KOPT-K1 (cell line): ENCODE measurements around the gene CLEC18B.
"Not testable (repeated sequence)": the region's sequence is repeated elsewhere in the genome, so short reads cannot be mapped to it uniquely, and the experiment has no call there.

Source experiments
- H3K27ac ChIP-seq: fragments of 200-600 bp; sonication (generic); 2 replicates; pipeline ENCODE4 v1.5.1; 2016; ENCODE audit warnings: antibody characterized with exemption, mild to moderate bottlenecking, low read depth, low read length; ENCODE audit not compliant: poor library complexity, severe bottlenecking
- H3K36me3 ChIP-seq: fragments of 200-600 bp; sonication (generic); 2 replicates; pipeline ENCODE4 v1.5.1; 2017; ENCODE audit warnings: antibody characterized with exemption, mild to moderate bottlenecking, low read length, moderate library complexity; ENCODE audit not compliant: insufficient read depth
- H3K9me3 ChIP-seq: fragments of 200-600 bp; sonication (generic); 2 replicates; pipeline ENCODE4 v1.5.1; 2017; ENCODE audit warnings: antibody characterized with exemption, low read length, mild to moderate bottlenecking; ENCODE audit not compliant: insufficient read depth, poor library complexity, severe bottlenecking

CLEC18B gene

DNA sequence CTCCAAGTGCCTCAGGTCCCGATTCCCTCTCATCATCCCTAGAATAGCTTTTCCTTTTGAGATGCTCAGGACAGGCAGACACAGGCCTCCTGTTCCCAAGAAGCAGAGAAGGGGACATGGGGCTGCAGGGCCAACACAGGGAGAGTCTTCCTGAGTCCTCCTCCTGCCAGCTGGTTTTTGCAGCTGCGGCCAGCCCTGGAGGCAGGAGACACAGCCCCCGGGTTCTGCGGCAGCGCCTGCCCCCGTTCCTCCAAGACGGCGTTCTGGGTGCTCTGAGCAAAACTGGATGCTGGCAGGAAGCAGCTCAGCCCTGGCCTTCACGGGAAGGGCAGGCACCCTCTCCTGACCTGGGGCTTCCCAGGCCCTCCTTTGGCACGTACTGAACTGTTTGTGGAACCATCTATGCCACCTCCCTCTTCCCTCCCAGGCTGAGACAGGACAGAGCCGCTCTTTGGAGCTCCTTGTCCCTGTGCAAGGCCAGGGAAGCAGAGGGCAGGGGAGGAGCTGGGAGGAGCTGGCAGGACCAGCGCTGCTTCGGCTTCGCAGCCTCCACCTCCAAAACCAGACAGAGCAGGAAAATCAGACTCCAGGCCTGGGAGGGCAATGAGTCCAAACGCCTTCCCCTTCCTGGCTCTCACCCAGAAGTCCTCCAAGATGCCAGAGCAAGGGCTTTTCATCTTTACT, 22.9 kb downstream of the CLEC18B start:
- not testable (repeated sequence) for H3K27ac ChIP-seq, H3K36me3 ChIP-seq, H3K9me3 ChIP-seq

DNA sequence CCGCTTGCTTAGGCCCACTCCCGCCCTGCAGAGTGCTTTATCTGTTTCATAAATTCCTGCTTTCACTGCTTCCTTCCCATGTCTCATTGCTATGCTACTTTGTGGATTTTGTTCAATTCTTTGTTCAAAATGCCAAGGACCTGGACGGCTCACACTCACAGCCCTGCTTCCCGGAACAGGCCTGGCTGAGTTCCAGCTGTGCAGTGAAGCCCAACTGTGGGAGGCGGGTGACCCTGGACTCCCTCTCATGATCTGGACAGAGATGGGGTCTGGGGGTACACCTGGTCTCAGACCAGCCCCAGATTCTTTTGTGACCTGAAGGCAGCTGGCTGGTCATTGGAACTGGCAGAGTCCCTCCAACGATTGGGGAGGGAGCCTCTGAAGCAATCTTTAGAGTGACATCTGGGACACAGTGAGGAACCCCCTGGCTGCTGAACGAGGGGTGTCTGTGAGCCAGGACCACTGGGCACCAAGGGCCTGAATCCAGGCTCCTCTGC, 24.7 kb downstream of the CLEC18B start:
- not testable (repeated sequence) for H3K36me3 ChIP-seq, H3K9me3 ChIP-seq, H3K27ac ChIP-seq

DNA sequence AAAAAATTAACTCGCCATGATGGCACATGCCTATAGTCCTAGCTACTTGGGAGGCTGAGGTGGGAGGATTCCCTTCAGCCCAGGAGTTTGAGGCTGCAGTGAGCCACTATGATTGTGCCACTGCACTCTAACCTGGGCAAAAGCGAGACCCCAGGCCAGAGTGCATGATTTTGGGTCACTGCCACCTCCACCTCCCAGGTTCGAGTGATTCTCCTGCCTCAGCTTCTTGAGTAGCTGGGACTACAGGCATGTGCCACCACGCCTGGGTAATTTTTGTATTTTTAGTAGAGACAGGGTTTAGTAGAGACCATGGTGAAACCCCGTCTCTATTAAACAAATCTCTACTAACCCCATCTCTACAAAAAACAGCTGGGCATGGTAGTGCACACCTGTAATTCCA, 26.7 kb downstream of the CLEC18B start:
- H3K27ac ChIP-seq, H3K9me3 ChIP-seq, H3K36me3 ChIP-seq: not testable (repeated sequence)

DNA sequence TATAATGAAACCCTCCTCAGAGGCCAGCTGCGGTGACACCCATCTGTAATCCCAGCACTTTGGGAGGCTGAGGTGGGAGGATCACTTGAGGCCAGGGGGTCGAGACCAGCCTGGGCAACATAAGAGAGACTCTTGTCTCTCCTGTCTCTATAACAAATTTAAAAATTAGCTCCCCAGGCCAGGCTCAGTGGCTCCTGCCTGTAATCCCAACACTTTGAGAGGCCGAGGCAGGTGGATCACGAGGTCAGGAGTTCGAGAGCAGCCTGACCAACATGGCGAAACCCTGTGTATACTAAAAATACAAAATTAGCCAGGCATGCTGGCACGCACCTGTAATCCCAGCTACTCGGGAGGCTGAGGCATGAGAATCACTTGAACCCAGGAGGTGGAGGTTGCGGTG, 27.1 kb downstream of the CLEC18B start:
- H3K36me3 ChIP-seq, H3K9me3 ChIP-seq, H3K27ac ChIP-seq: not testable (repeated sequence)

DNA sequence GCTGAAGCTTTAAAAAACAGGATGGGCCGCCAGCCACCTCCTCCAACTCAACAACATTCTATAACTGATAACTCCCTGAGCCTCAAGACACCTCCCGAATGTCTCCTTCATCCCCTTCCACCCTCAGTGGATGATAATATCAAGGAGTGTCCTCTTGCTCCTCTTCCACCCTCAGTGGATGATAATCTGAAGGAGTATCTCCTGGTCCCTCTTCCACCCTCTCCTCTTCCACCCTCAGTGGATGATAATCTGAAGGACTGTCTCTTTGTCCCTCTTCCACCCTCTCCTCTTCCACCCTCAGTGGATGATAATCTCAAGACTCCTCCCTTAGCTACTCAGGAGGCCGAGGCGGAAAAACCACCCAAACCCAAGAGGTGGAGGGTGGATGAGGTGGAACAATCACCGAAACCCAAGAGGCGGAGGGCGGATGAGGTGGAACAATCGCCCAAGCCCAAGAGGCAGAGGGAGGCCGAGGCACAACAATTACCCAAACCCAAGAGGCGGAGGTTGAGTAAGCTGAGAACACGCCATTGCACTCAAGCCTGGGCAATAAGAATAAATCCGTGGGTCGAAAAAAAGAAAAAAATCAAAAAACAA, 29.7 kb downstream of the CLEC18B start:
- H3K9me3 ChIP-seq, H3K27ac ChIP-seq, H3K36me3 ChIP-seq: not testable (repeated sequence)

DNA sequence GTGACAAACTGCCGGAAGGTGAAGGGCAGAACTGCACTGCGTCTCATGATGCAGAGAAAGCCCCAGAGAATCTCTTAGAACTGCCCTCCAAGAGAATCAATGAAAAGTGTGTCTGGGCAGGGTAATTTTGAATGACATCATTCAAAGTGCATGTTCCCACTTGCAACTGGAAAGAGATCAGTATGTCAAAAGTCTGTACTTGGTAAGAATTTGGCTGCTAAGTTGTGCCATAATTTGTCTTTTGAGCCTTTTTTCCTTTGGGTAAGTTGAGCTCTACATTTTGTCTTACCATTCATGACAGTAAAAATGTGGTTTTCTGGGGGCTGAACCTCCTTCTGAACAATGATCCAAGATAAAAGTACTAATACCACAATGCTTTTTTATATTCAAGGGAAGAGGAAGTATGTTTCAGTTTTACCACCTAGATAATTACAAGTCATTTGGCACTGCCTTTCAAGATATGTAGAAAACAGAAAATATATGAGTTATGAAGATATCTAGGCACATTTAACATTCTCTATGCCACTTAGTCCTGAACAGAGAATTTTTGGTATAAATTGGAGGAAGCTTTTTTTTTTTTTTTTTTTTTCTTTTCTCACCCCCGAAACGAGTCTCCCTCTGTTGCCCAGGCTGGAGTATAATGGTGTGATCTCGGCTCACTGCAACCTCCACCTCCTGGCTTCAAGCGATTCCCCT, 38.8 kb downstream of the CLEC18B start:
- not testable (repeated sequence) for H3K9me3 ChIP-seq, H3K27ac ChIP-seq, H3K36me3 ChIP-seq

DNA sequence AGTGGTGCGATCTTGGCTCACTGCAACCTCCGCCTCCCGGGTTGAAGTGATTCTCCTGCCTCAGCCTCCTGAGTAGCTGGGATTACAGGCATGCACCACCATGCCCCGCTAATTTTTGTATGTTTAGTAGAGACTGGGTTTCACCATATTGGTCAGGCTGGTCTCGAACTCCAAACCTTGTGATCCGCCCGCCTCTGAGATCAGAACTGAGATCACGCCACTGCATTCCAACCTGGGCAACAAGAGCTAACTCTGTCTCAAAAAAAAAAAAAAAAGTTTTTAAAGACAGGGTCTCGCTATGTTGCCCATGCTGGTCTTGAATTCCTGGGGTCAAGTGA, 47.5 kb downstream of the CLEC18B start:
- not testable (repeated sequence) for H3K9me3 ChIP-seq, H3K27ac ChIP-seq, H3K36me3 ChIP-seq

DNA sequence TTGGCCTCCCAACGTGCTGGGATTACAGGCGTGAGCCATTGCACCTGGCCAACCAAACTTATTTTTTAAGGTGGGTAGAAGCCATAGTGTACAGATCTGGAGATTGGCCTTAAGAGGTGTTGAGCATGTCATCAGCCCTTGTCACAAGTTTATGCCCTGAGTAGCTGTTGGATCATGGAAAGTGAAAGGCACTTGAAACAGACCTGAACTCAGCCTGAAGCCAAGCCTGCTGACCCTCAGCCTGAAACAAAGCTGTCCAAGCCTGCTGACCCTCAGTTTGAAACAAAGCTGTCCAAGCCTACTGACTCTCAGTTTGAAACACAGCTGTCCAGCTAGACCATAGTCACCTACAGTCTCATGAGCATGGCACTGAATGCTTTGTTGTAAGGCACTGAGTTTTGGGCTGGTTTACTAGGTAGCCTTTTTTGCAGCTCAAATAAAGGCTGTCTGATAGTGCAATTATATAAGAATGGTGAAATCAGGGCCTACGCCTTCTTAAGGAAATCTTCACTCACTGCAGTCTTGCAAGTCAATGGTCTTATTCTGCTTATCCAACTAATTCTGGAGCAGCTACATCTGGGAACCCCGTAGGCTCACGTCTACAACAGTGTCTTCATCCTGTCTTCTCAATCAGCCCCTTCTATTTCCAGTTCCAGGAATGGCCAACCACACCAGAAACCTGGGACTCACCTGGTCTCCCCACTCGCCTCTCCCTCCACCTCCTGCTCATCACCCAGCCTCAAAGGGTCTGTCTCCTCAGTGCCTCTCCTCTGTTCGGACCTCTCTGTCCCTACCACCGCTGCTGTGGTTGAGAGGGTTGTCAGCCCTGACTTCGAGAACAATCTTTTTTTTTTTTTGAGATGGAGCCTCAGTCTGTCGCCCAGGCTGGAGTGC, 48.1 kb downstream of the CLEC18B start:
- H3K36me3 ChIP-seq, result no peaks in the 10 kb centered on the region
- H3K27ac ChIP-seq, result no peak overlapping the region
- H3K9me3 ChIP-seq, result no peaks in the 10 kb centered on the region

DNA sequence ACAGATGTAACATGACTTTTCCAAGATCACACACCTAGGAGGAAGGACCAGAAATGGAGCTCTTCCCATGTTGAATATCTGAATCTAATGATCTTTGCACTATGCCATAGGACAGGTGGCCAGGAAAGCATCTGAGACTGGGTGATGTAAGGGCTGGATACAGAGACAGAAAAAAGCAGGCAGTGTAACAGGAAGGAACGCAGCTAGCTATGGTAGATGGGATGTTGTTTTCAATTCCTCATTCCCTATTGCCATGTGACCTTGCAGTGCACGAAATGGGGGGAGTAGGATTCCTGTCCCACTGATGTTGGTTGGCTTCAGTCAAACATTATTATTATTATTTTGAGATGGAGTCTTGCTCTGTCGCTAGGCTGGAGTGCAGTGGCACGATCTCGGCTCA, 48.9 kb downstream of the CLEC18B start:
- Histone ChIP-seq H3K36me3 (no peaks in the 10 kb centered on the region), H3K9me3 (no peaks in the 10 kb centered on the region), H3K27ac (no peak overlapping the region)

DNA sequence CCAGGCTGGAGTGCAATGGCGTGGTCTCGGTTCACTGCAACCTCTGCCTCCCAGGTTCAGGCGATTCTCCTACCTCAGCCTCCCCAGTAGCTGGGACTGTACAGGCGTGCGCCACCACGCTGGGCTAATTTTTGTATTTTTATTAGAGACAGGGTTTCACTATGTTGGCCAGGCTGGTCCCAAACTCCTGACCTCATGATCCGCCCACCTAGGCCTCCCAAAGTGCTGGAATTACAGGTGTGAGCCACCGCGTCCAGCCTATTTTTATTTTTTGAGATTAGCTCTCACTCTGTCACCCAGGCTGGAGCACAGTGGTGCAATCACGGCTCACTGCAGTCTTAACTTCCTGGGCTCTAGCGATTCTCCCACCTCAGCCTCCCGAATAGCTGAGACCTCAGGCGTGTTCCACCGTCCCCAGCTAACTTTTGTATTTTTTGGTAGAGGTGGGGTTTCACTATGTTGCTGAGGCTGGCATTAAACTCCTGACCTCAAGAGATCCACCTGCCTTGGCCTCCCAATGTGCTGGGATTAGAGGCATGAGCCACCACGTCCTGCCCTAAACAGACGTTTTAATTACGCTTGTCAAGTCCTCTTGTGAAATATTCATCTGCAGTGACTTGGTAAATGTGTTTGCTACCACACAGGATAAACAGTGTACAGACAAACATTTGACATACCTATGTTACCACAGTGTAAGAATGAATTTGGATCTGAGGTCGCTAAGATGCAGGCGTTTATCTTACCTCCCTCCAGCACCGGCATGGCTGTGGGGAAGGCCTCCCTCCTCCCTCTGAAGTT, 50.7 kb downstream of the CLEC18B start:
- not testable (repeated sequence) for H3K36me3 ChIP-seq, H3K27ac ChIP-seq, H3K9me3 ChIP-seq

DNA sequence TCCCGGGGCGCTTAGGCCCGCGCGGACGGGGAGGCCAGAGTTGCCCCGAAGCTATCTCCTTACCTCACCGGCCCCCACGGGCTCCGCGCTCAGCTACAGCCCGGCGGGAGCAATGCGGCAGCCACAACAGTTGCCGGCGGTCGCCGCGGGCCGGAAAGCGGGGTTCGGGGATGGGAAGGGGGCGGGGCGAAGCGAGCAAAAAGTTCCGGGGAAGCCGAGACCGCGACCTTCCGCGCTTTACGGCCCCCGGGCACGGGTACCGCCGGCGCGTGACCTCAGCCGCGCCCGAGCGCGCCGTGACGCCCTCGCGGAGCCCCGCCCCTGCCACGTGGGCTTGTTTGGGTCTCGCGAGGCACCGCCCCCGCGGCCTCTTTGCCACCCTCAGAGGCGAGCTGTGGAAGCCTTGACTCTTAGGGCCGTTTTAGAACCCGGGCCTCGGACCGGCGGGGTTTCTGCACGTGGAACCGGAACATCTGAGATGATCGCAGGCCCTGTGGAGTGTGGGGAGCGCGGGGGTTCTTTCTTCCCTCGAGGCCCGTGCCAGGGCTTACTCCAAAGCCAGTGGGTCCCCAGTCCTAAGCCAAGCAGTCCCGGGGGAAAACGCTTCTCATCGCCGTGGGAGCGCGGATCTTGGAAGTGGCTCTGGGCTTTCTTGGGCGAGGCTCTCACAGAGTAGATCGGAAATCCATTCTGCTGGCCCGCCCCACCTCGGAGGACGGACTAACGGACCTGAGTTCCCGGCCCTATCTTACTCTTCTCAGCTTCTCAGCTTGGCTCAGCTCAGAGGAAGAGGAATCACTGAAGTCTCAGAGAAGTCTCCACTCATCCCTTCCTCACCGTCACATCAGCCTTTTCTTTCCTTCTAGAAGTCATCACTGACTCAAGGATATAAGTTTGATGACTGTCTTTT, 53.0 kb downstream of the CLEC18B start:
- H3K27ac ChIP-seq, result peak overlapping the region; percentile 76
- not testable (repeated sequence) for H3K9me3 ChIP-seq

DNA sequence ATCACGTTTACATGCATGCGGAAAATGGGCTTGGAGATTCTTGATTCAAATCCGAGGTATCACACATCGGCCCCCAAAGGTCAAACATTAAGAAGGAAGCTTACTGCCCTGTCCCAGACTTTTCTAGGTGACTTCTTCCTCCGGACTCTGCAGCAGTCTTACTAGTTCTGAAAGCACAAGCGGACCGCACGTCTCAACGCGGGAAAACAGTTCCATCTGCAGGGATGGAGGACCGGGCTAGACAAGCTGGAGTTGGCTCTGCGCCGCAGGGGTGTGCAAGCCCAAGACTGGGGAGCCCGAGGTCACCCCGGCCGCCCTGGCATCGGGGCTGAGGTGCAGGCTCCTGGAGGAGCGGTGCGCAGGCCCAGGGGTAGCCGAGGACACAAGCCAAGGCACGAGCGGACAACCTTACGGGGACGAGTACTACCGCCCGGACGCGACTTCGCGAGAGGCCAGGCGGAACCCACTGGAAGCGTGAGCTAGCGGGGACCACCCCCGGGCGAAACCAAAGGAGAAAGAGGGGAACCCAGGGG, 53.7 kb downstream of the CLEC18B start:
- peak overlapping the region; percentile 76 for H3K27ac ChIP-seq
- not testable (repeated sequence) for H3K9me3 ChIP-seq
- peaks cover 19% of the 10 kb centered on the region; the same call in 1 of the 2 replicates for H3K36me3 ChIP-seq

More for the DNA sequence above, 53.0 kb downstream of the CLEC18B start:
- H3K36me3 ChIP-seq, result peaks cover 12% of the 10 kb centered on the region; the same call in 1 of the 2 replicates
